ENCODE measurements around the gene SDCCAG8. TPM values are rescaled to one million over a fixed set of nuclear protein-coding genes. Genes with fewer than 3 reads are reported as not detected.

Gene SDCCAG8
- total and polyA plus RNA-seq, 4 donors = 8.5 to 25.8 (median 17.5) TPM

DNA sequence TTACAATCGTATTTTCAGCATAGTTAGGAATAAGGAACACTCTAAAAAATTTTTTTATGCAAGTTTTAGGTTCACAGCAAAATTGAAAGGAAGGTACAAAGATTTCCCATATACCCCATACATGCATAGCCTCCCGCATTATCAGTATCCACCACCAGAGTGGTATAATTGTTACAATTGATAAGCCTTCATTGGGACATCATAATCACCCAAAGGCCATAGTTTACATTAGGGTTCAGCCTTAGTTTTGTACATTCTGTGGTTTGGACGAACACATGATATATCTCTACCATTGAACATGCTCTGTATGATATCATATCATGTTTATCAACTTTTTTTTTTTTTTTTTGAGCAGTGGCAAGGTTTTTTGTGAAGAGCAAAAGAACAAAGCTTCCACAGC, 180.0 kb downstream of the SDCCAG8 start (continued):
- no peak for TF ChIP-seq RAD21 (IDR thresholded peaks at IDR 0.05)
- no peak for TF ChIP-seq SP1 (IDR thresholded peaks at IDR 0.05)

DNA sequence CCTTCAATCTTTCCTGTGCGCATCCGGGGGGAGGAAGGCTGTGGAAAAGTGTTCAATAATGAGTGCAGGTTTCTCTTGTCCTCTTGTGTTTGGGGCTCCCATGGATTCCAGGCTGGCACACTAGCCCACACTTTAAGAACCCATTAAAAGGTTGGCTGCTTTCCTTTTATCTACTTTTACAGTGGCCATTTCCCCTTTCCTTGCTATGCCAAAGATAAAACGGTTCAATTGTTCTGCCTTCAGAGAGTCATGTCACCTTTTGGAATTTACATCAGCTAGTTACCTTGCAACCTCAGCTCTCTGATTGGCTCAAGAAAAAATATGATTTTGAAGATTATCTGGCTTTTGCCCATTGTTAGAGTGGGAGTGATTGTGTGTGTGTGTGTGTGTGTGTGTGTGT, 182.3 kb downstream of the SDCCAG8 start:
- Histone ChIP-seq H3K27me3 (ENCODE audit: control insufficient read depth in 4 of 4, insufficient read depth in 4 of 4, low read length in 3 of 4) (no peaks in the 10 kb centered on the region), H3K9ac (ENCODE audit: low read depth in 1 of 2, low read length in 2 of 2) (no peak overlapping the region), H3K4me3 (ENCODE audit: low read depth in 1 of 3, low read length in 3 of 3) (no peak overlapping the region), H3K27ac (ENCODE audit: low read depth in 1 of 2, low read length in 2 of 2) (no peak overlapping the region), H3K9me3 (ENCODE audit: control insufficient read depth in 4 of 4, low read length in 3 of 4) (no peaks in the 10 kb centered on the region), H3K36me3 (ENCODE audit: control insufficient read depth in 4 of 4, insufficient read depth in 3 of 4, low read depth in 1 of 4, low read length in 3 of 4) (no peaks in the 10 kb centered on the region), H3K4me1 (ENCODE audit: control insufficient read depth in 4 of 4, insufficient read depth in 4 of 4, low read length in 3 of 4) (peaks cover 0 to 11% (median 3%) of the 10 kb centered on the region in 4 donors)
- DNase-seq (ENCODE audit: low spot score) = no peak
- TF ChIP-seq, protein P1, sequence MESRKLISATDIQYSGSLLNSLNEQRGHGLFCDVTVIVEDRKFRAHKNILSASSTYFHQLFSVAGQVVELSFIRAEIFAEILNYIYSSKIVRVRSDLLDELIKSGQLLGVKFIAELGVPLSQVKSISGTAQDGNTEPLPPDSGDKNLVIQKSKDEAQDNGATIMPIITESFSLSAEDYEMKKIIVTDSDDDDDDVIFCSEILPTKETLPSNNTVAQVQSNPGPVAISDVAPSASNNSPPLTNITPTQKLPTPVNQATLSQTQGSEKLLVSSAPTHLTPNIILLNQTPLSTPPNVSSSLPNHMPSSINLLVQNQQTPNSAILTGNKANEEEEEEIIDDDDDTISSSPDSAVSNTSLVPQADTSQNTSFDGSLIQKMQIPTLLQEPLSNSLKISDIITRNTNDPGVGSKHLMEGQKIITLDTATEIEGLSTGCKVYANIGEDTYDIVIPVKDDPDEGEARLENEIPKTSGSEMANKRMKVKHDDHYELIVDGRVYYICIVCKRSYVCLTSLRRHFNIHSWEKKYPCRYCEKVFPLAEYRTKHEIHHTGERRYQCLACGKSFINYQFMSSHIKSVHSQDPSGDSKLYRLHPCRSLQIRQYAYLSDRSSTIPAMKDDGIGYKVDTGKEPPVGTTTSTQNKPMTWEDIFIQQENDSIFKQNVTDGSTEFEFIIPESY (IDR thresholded peaks at IDR 0.05) = no peak
- 86% methylated on average over 3 of the region's 3 CpGs for WGBS

DNA sequence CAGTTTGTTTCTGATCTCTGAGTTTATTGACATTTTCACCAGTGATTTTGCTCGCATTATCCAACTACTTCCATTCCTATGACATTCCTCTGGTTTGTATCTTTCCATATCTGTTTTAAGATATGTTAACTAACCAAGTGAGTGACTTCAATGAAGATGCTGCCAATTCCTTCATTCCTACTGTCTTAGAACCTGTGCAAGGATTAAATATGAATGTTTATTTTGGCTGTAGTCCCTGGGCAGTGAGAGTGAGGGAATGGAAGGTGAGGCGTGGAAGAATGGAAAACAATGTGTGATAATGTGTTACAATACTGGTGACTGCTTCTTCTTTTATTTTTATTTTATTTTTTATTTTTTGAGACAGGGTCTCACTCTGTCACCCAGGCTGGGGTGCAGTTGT, 183.0 kb downstream of the SDCCAG8 start:
- no peak overlapping the region for H3K4me3 ChIP-seq (ENCODE audit: low read depth in 1 of 3, low read length in 3 of 3)
- TF ChIP-seq, protein P2, sequence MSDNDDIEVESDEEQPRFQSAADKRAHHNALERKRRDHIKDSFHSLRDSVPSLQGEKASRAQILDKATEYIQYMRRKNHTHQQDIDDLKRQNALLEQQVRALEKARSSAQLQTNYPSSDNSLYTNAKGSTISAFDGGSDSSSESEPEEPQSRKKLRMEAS (IDR thresholded peaks at IDR 0.05) = no peak
- no peak for TF ChIP-seq FOXA2 (IDR thresholded peaks at IDR 0.05)
- no peak for TF ChIP-seq EGR1 (IDR thresholded peaks at IDR 0.05; ENCODE audit: low read depth in 2 of 2)
- TF ChIP-seq RXRA (IDR thresholded peaks at IDR 0.05) = no peak
- no peak for TF ChIP-seq HNF4G (IDR thresholded peaks at IDR 0.05)
- no peak for TF ChIP-seq FOXA1 (IDR thresholded peaks at IDR 0.05)
- TF ChIP-seq, protein P1 (IDR thresholded peaks at IDR 0.05) = no peak
- TF ChIP-seq, protein P3, sequence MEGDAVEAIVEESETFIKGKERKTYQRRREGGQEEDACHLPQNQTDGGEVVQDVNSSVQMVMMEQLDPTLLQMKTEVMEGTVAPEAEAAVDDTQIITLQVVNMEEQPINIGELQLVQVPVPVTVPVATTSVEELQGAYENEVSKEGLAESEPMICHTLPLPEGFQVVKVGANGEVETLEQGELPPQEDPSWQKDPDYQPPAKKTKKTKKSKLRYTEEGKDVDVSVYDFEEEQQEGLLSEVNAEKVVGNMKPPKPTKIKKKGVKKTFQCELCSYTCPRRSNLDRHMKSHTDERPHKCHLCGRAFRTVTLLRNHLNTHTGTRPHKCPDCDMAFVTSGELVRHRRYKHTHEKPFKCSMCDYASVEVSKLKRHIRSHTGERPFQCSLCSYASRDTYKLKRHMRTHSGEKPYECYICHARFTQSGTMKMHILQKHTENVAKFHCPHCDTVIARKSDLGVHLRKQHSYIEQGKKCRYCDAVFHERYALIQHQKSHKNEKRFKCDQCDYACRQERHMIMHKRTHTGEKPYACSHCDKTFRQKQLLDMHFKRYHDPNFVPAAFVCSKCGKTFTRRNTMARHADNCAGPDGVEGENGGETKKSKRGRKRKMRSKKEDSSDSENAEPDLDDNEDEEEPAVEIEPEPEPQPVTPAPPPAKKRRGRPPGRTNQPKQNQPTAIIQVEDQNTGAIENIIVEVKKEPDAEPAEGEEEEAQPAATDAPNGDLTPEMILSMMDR (IDR thresholded peaks at IDR 0.05; ENCODE audit: low read depth, low read length, missing input control) = no peak
- no peak for TF ChIP-seq SP1 (IDR thresholded peaks at IDR 0.05)
- TF ChIP-seq, protein P4, sequence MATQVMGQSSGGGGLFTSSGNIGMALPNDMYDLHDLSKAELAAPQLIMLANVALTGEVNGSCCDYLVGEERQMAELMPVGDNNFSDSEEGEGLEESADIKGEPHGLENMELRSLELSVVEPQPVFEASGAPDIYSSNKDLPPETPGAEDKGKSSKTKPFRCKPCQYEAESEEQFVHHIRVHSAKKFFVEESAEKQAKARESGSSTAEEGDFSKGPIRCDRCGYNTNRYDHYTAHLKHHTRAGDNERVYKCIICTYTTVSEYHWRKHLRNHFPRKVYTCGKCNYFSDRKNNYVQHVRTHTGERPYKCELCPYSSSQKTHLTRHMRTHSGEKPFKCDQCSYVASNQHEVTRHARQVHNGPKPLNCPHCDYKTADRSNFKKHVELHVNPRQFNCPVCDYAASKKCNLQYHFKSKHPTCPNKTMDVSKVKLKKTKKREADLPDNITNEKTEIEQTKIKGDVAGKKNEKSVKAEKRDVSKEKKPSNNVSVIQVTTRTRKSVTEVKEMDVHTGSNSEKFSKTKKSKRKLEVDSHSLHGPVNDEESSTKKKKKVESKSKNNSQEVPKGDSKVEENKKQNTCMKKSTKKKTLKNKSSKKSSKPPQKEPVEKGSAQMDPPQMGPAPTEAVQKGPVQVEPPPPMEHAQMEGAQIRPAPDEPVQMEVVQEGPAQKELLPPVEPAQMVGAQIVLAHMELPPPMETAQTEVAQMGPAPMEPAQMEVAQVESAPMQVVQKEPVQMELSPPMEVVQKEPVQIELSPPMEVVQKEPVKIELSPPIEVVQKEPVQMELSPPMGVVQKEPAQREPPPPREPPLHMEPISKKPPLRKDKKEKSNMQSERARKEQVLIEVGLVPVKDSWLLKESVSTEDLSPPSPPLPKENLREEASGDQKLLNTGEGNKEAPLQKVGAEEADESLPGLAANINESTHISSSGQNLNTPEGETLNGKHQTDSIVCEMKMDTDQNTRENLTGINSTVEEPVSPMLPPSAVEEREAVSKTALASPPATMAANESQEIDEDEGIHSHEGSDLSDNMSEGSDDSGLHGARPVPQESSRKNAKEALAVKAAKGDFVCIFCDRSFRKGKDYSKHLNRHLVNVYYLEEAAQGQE (IDR thresholded peaks at IDR 0.05) = no peak
- TF ChIP-seq, protein P5, sequence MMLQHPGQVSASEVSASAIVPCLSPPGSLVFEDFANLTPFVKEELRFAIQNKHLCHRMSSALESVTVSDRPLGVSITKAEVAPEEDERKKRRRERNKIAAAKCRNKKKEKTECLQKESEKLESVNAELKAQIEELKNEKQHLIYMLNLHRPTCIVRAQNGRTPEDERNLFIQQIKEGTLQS (IDR thresholded peaks at IDR 0.05) = no peak
- TF ChIP-seq RAD21 (IDR thresholded peaks at IDR 0.05) = no peak
- no peak for TF ChIP-seq JUND (IDR thresholded peaks at IDR 0.05)
- TF ChIP-seq GABPA (IDR thresholded peaks at IDR 0.05 in 1 of 2, conservative IDR thresholded peaks at IDR 0.05 in 1 of 2) = no peak
- TF ChIP-seq YY1 (IDR thresholded peaks at IDR 0.05) = no peak
- no peak for TF ChIP-seq NR2F2 (IDR thresholded peaks at IDR 0.05)
- no peak for TF ChIP-seq TAF1 (conservative IDR thresholded peaks at IDR 0.05)
- no peak for TF ChIP-seq HNF4A (conservative IDR thresholded peaks at IDR 0.05)
- DNase-seq (ENCODE audit: low spot score) = no peak
- no peak overlapping the region for H3K27ac ChIP-seq (ENCODE audit: low read depth in 1 of 2, low read length in 2 of 2)
- no peaks in the 10 kb centered on the region for H3K27me3 ChIP-seq (ENCODE audit: control insufficient read depth in 4 of 4, insufficient read depth in 4 of 4, low read length in 3 of 4)
- no peak overlapping the region for H3K9ac ChIP-seq (ENCODE audit: low read depth in 1 of 2, low read length in 2 of 2)
- peaks cover 0 to 8% (median 1%) of the 10 kb centered on the region in 4 donors for H3K4me1 ChIP-seq (ENCODE audit: control insufficient read depth in 4 of 4, insufficient read depth in 4 of 4, low read length in 3 of 4)
- H3K9me3 ChIP-seq (ENCODE audit: control insufficient read depth in 4 of 4, low read length in 3 of 4) = no peaks in the 10 kb centered on the region
- H3K36me3 ChIP-seq (ENCODE audit: control insufficient read depth in 4 of 4, insufficient read depth in 3 of 4, low read depth in 1 of 4, low read length in 3 of 4) = no peaks in the 10 kb centered on the region
- 77% methylated on average over 2 of the region's 2 CpGs for WGBS
